GM13976 (cell line): ENCODE data around the gene GFER.

ENCODE experiments used
- DNase-seq: peaks from one replicate; pipeline ENCODE4 v3.0.0; 2012; ENCODE audit warnings: low spot score
- CTCF ChIP-seq: IDR thresholded peaks from 2 replicates; pipeline ENCODE4 v1.5.1; 2012; ENCODE audit warnings: borderline replicate concordance, mild to moderate bottlenecking; ENCODE audit not compliant: insufficient read depth; ENCODE audit errors: extremely low read depth, missing control alignments, control extremely low read depth
- in situ Hi-C: fragments of 300-500 bp; cut with MboI; formaldehyde crosslinking; loops from one replicate; pipeline ENCODE4 v1.12.0; 2022; ENCODE audit warnings: low sequenced_read_pairs, mixed read lengths, inconsistent platforms; ENCODE audit not compliant: unreplicated experiment

GFER gene

GRCh38 chr16:2034696-2035430, 50.9 kb downstream of the GFER start:
- in situ Hi-C loops, result no loop called here
- no peak for DNase-seq
- TF ChIP-seq CTCF, result no peak

GRCh38 chr16:2035431-2036199, 51.6 kb downstream of the GFER start:
- no peak for DNase-seq
- no peak for TF ChIP-seq CTCF
- in situ Hi-C loops, result no loop called here

GRCh38 chr16:2036200-2036966, 52.4 kb downstream of the GFER start:
- no peak for DNase-seq
- in situ Hi-C loops, result no loop called here
- TF ChIP-seq CTCF, result no peak

- no peak for DNase-seq
- no peak for TF ChIP-seq CTCF
- in situ Hi-C loops, result no loop called here
Observed at GRCh38 chr16:2037115-2037514, 53.1 kb downstream of the GFER start.
